HG02885 (cell line): ENCODE results near the gene PLCD4.
A peak's percentile ranks its signal among the peaks of the same experiment; 100 is the strongest.

Source experiments
- ATAC-seq: cut with Tn5 transposase; IDR thresholded peaks from one replicate; pipeline ENCODE4 v1.9.1; 2021; ENCODE audit warnings: mild to moderate bottlenecking; ENCODE audit not compliant: unreplicated experiment, poor library complexity

PLCD4 gene

DNA sequence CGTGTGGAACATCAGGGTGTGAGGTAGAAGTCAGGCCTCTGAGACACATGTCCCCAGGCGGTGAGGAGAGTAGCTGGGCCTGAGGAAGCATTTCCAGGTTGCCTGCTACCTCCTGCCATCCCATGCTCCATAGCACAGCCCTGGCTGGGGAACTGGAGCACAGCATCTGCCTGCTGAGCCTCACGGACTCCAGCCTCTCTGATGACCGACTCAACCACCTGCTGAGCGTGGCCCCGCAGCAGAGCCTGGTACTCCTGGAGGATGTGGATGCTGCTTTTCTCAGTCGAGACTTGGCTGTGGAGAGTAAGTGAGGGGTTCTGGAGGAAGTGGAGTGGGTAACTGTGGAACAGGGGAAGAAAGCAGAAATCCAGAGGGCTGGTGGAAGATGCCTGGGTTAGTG is 54.7 kb downstream of the PLCD4 start:
- ATAC-seq: no peak

DNA sequence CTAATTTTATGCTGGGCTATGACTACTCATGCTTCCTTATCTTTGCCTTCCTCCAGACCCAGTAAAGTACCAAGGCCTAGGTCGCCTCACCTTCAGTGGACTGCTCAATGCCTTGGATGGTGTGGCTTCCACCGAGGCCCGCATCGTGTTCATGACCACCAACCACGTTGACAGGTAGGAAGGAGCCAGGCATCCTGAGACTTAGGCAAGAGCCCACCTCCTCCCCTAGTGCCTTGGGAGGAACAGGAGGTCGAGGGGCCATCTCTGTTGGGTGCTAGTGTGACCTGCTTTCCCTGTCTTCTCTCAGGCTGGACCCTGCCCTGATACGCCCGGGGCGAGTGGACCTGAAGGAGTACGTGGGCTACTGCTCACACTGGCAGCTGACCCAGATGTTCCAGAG is 55.1 kb downstream of the PLCD4 start:
- ATAC-seq: no peak

DNA sequence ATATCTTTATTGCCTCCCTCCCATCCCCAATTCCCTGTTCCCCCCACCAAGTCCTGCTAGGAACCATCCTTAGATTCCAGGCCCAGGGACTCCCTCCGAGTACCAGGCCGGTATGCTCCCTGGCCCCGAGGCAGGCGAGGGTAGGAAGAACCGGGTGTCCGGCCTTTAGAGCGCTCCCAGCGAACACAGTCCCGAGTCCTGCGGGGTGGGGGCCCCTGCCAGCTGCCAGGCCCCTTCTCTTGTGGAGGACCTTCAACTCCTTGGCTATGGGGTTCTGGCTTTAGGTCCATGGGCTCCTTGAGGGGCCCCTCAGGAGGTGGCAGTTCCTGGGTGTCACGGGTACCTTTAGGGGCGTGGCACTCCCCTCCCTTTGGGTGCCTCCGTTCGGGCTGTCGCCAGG is 56.2 kb downstream of the PLCD4 start:
- no peak for ATAC-seq

DNA sequence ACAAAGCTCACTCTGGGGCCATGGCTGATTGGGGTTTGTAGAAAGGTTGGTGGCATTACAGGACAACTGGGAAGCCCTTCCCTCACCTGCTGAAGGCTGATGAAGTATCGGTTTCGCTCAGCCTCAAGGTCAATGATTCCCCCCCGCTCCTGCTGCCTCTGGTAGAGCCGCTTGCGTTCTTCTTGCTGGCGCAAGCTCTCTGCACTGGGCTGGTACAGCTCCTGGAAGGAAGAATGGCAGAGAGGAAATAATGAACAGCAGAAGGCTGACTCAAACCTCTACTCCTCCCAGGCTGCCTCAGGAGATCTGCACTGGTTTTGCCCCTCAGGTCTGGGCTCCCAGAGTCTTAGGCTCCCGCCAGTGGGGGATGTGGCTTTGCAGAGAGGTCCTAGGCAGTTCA is 57.0 kb downstream of the PLCD4 start:
- no peak for ATAC-seq

DNA sequence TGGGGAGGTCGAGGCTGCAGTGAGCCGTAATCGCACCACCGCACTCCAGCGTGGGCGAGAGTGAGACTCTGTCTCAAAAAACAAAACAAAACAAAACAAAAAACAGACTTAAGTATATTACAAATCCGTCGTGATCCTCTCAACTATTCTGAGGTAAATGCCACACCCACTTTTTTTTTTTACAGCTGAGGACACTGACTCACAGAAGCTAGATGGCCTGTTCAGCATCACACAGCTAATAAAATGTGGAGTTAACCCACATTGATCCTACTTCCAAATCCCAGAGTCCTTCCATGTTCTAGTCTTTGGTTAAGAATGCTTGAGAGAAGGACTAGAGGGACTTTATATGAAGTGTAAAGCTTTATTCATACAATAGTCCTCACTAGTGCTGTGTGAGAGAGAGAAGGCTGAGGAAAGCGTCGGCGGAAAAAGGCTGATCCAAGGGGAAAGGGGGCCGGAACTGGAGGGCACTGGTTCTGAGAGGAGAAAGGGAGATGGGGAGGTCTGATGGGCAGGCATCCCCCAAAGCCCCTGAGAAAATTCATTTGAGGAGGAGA is 63.5 kb downstream of the PLCD4 start:
- no peak for ATAC-seq

GRCh38 chr2:218671654-218672566 is 64.2 kb downstream of the PLCD4 start, which contains the start of the genes RNF25 and STK36:
Gene RNF25 (minus strand): TSS chr2:218672002. CDS start chr2:218671970, 32 bp downstream.
Gene STK36 (plus strand): TSS chr2:218672086. CDS start chr2:218672830, 744 bp downstream.
- peak; percentile 98 for ATAC-seq

- ATAC-seq: no peak
These were observed 71.4 kb downstream of the PLCD4 start for GRCh38 chr2:218679119-218679518.

- ATAC-seq: no peak
These were observed 72.4 kb downstream of the PLCD4 start for GRCh38 chr2:218680061-218680460.
